WERI-Rb-1 (cell line): Measurements from ENCODE around the gene TSPOAP1.

Experiments used
- DNase-seq: peaks from one replicate; pipeline ENCODE4 v3.0.0-alpha.2; 2020
- H3K27ac ChIP-seq: fragments of 250-450 bp; sonication (Bioruptor Pico); 2 replicates; pipeline ENCODE4 v1.5.1; 2020; ENCODE audit warnings: mild to moderate bottlenecking, moderate library complexity
- H3K27me3 ChIP-seq: fragments of 250-450 bp; sonication (Bioruptor Pico); 2 replicates; pipeline ENCODE4 v1.5.1; 2021; ENCODE audit warnings: mild to moderate bottlenecking, low read depth, moderate library complexity; ENCODE audit not compliant: insufficient read depth, severe bottlenecking
- H3K36me3 ChIP-seq: fragments of 250-450 bp; sonication (Bioruptor Pico); 2 replicates; pipeline ENCODE4 v1.5.1; 2020; ENCODE audit warnings: mild to moderate bottlenecking, moderate library complexity
- H3K4me3 ChIP-seq: 2 replicates; pipeline ENCODE4 v1.5.1; 2011; ENCODE audit warnings: low read depth, mild to moderate bottlenecking, control low read depth, low read length
- H3K9me3 ChIP-seq: fragments of 250-450 bp; sonication (Bioruptor Pico); 2 replicates; pipeline ENCODE4 v1.5.1; 2021; ENCODE audit warnings: mild to moderate bottlenecking, moderate library complexity; ENCODE audit not compliant: severe bottlenecking
- TF ChIP-seq, protein P1 (sequence below): IDR thresholded peaks from 2 replicates; pipeline ENCODE4 v1.5.1; 2011; ENCODE audit warnings: low read depth, mild to moderate bottlenecking, control low read depth, inconsistent platforms, low read length

Gene TSPOAP1

GRCh38 chr17:58335779-58336455 lies 7.3 kb upstream of the TSPOAP1 start:
- Histone ChIP-seq H3K9me3 (no peaks in the 10 kb centered on the region), H3K36me3 (no peaks in the 10 kb centered on the region), H3K4me3 (no peak overlapping the region), H3K27me3 (no peaks in the 10 kb centered on the region), H3K27ac (no peak overlapping the region)
- TF ChIP-seq, protein P1, sequence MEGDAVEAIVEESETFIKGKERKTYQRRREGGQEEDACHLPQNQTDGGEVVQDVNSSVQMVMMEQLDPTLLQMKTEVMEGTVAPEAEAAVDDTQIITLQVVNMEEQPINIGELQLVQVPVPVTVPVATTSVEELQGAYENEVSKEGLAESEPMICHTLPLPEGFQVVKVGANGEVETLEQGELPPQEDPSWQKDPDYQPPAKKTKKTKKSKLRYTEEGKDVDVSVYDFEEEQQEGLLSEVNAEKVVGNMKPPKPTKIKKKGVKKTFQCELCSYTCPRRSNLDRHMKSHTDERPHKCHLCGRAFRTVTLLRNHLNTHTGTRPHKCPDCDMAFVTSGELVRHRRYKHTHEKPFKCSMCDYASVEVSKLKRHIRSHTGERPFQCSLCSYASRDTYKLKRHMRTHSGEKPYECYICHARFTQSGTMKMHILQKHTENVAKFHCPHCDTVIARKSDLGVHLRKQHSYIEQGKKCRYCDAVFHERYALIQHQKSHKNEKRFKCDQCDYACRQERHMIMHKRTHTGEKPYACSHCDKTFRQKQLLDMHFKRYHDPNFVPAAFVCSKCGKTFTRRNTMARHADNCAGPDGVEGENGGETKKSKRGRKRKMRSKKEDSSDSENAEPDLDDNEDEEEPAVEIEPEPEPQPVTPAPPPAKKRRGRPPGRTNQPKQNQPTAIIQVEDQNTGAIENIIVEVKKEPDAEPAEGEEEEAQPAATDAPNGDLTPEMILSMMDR: no peak
- DNase-seq: no peak

DNA sequence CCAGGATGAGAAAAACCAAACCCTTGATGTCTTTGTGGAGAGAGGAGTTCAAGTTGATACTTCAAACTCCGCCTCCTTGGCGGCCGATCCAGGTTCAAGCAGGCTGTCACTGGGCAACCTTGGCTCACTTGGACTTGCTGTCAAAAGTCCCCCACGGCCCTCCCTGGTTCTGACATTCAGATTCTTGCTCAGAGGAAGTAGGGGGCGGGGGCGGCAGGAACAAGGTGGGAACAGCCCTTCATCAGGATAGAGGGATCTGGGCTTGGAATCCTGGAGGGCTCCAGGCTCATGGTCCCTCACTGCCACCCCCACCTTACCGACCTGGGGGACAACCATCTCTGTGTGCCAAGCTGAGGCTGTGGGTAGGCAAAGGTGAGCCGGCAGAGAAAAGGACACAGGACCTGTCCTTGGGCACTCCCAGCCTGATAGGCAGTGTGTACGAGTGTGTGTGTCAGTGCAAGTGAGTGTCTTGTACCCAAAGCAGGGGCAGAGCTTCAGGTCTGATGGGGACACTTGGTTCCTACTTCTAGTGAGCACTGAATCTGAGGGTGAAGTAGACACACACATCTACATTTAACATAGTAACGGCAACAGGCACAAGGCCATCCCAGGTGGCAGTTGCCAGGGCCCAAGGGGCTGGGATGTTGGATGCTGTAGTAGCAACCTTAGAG lies 6.6 kb upstream of the TSPOAP1 start:
- Histone ChIP-seq H3K36me3 (no peaks in the 10 kb centered on the region), H3K9me3 (no peaks in the 10 kb centered on the region), H3K27ac (no peak overlapping the region), H3K4me3 (no peak overlapping the region), H3K27me3 (no peaks in the 10 kb centered on the region)
- no peak for DNase-seq
- TF ChIP-seq, protein P1: no peak

DNA sequence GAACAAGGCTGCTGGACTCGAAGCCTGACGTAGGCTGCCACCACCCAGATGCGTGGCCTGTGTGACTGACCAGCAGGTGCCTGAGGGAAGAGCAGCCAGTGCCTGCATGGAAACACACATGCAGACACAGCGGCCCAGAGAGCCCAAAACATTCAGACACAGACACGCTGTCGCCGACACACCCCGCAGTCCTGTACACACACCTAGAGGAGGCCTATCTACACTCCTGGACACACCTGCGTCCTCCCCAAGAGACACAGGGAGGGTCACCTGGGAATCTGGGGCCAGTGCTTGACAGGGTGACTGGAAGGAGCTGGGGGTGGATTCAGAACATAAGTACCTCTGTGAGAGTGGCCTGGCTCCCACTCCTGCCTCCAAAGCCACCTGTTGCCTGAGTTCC lies 6.1 kb upstream of the TSPOAP1 start:
- DNase-seq: no peak
- Histone ChIP-seq H3K4me3 (no peak overlapping the region), H3K9me3 (no peaks in the 10 kb centered on the region), H3K36me3 (no peaks in the 10 kb centered on the region), H3K27me3 (no peaks in the 10 kb centered on the region), H3K27ac (no peak overlapping the region)
- TF ChIP-seq, protein P1: no peak

GRCh38 chr17:58334256-58334655 lies 5.7 kb upstream of the TSPOAP1 start:
- DNase-seq: no peak
- H3K27ac ChIP-seq: no peak overlapping the region
- TF ChIP-seq, protein P1: no peak
- no peaks in the 10 kb centered on the region for H3K36me3 ChIP-seq
- H3K27me3 ChIP-seq: no peaks in the 10 kb centered on the region
- no peaks in the 10 kb centered on the region for H3K9me3 ChIP-seq
- H3K4me3 ChIP-seq: no peak overlapping the region

GRCh38 chr17:58333736-58334207 lies 5.2 kb upstream of the TSPOAP1 start:
- Histone ChIP-seq H3K36me3 (no peaks in the 10 kb centered on the region), H3K27me3 (no peaks in the 10 kb centered on the region), H3K27ac (no peak overlapping the region), H3K9me3 (no peaks in the 10 kb centered on the region), H3K4me3 (no peak overlapping the region)
- DNase-seq: no peak
- TF ChIP-seq, protein P1: no peak
